Neuronal stem cell (in vitro differentiated cells): ENCODE measurements around the gene RIC1.

Experiments used
- DNase-seq: peaks from one replicate; pipeline ENCODE4 v3.0.0-alpha.2; 2013; ENCODE audit warnings: low spot score
- H2AFZ ChIP-seq: one replicate; pipeline ENCODE4 v1.6.1; 2013; ENCODE audit warnings: mild to moderate bottlenecking, low read length, inconsistent platforms
- H2AK5ac ChIP-seq: 2 replicates; pipeline ENCODE4 v1.6.1; 2013; ENCODE audit warnings: low read depth, mild to moderate bottlenecking, inconsistent platforms, low read length, moderate library complexity, mixed read lengths
- H2BK120ac ChIP-seq: 2 replicates; pipeline ENCODE4 v1.6.1; 2013; ENCODE audit warnings: low read depth, mild to moderate bottlenecking, inconsistent platforms, low read length, moderate library complexity, mixed read lengths
- H2BK12ac ChIP-seq: one replicate; pipeline ENCODE4 v1.6.1; 2013; ENCODE audit warnings: low read length, inconsistent platforms
- H2BK15ac ChIP-seq: 2 replicates; pipeline ENCODE4 v1.6.1; 2013; ENCODE audit warnings: mild to moderate bottlenecking, low read length, inconsistent platforms, mixed read lengths
- H2BK5ac ChIP-seq: one replicate; pipeline ENCODE4 v1.6.1; 2013; ENCODE audit warnings: inconsistent platforms, mild to moderate bottlenecking, low read length, moderate library complexity
- H3K14ac ChIP-seq: one replicate; pipeline ENCODE4 v1.6.1; 2013; ENCODE audit warnings: low read length, inconsistent platforms
- H3K18ac ChIP-seq: 2 replicates; pipeline ENCODE4 v1.6.1; 2013; ENCODE audit warnings: low read length, inconsistent platforms
- H3K23ac ChIP-seq: 2 replicates; pipeline ENCODE4 v1.6.1; 2013; ENCODE audit warnings: low read depth, mild to moderate bottlenecking, mixed read lengths, low read length, inconsistent platforms; ENCODE audit not compliant: poor library complexity
- H3K27ac ChIP-seq: replicated peaks from 3 replicates; pipeline ENCODE4 v1.5.1; 2013; ENCODE audit warnings: low read length, inconsistent platforms
- H3K27me3 ChIP-seq, 3 experiments: 2 replicates each; pipeline ENCODE4 v1.6.1; 2013; ENCODE audit warnings: low read length in 3 of 3, mild to moderate bottlenecking in 2 of 3, inconsistent platforms in 1 of 3, low read depth in 1 of 3, mixed read lengths in 1 of 3, moderate library complexity in 1 of 3; ENCODE audit not compliant: control insufficient read depth in 3 of 3, insufficient read depth in 3 of 3
- H3K36me3 ChIP-seq, 2 donors: replicated peaks in 1 of 2; 2 replicates each; pipeline ENCODE4 v1.6.1; 2013; ENCODE audit warnings: low read length in 2 of 2; ENCODE audit not compliant: control insufficient read depth in 2 of 2, insufficient read depth in 2 of 2
- H3K4ac ChIP-seq: 2 replicates; pipeline ENCODE4 v1.6.1; 2013; ENCODE audit warnings: inconsistent platforms, mild to moderate bottlenecking, low read length, moderate library complexity
- H3K4me1 ChIP-seq, 2 donors: 1 replicate in 1 of 2; 2 replicates in 1 of 2; pipeline ENCODE4 v1.6.1; 2013; ENCODE audit warnings: low read length in 2 of 2, low read depth in 1 of 2; ENCODE audit not compliant: control insufficient read depth in 2 of 2, insufficient read depth in 1 of 2
- H3K4me2 ChIP-seq: one replicate; pipeline ENCODE4 v1.6.1; 2013; ENCODE audit warnings: mild to moderate bottlenecking, low read length, inconsistent platforms; ENCODE audit not compliant: insufficient read depth, poor library complexity, severe bottlenecking
- H3K4me3 ChIP-seq, 2 donors: 2 replicates each; pipeline ENCODE4 v1.5.1; 2013; ENCODE audit warnings: low read length in 2 of 2, mild to moderate bottlenecking in 2 of 2, inconsistent platforms in 1 of 2, moderate library complexity in 1 of 2
- H3K79me1 ChIP-seq: one replicate; pipeline ENCODE4 v1.6.1; 2013; ENCODE audit warnings: low read depth, mild to moderate bottlenecking, inconsistent platforms, low read length, moderate library complexity
- H3K9ac ChIP-seq: one replicate; pipeline ENCODE4 v1.6.1; 2013; ENCODE audit warnings: mild to moderate bottlenecking, low read depth, low read length, inconsistent platforms; ENCODE audit not compliant: poor library complexity
- H3K9me3 ChIP-seq, 2 donors: replicated peaks in 1 of 2; 2 replicates each; pipeline versions ENCODE3 to v1.6.1; 2013; ENCODE audit warnings: low read length in 2 of 2, mild to moderate bottlenecking in 2 of 2, inconsistent platforms in 1 of 2, low read depth in 1 of 2, mixed read lengths in 1 of 2, moderate library complexity in 1 of 2; ENCODE audit not compliant: control insufficient read depth in 2 of 2, insufficient read depth in 1 of 2
- H4K8ac ChIP-seq: one replicate; pipeline ENCODE4 v1.6.1; 2013; ENCODE audit warnings: low read depth, mild to moderate bottlenecking, inconsistent platforms, low read length, moderate library complexity
- H4K91ac ChIP-seq: one replicate; pipeline ENCODE4 v1.6.1; 2013; ENCODE audit warnings: low read length, low read depth, mild to moderate bottlenecking, inconsistent platforms; ENCODE audit not compliant: poor library complexity
- WGBS, 2 donors: extraction: QIAGEN DNeasy Blood & Tissue Kit; methylation state at CpG; one replicate each; pipeline ENCODE4 v1.1.7; 2013; ENCODE audit warnings: missing lambda C conversion rate in 2 of 2, mixed read lengths in 1 of 2; ENCODE audit not compliant: insufficient read length in 2 of 2, insufficient replicate concordance in 1 of 2; ENCODE audit errors: extremely low coverage in 2 of 2; 5-methylcytosine and 5-hydroxymethylcytosine counted together

RIC1 gene

GRCh38 chr9:5612185-5612530, 16.7 kb upstream of the RIC1 start:
- DNase-seq: no peak

GRCh38 chr9:5614192-5614591, 14.7 kb upstream of the RIC1 start:
- Histone ChIP-seq H3K79me1 (no peaks in the 10 kb centered on the region), H2BK15ac (no peak overlapping the region), H3K23ac (no peak overlapping the region), H3K9ac (no peak overlapping the region), H2BK12ac (no peak overlapping the region), H3K4me3 (no peak overlapping the region), H4K91ac (no peak overlapping the region), H2AK5ac (no peak overlapping the region), H3K27ac (no peak overlapping the region), H3K9me3 (no peaks in the 10 kb centered on the region), H2BK5ac (no peak overlapping the region), H3K27me3 (no peaks in the 10 kb centered on the region), H3K18ac (no peak overlapping the region), H3K36me3 (no peaks in the 10 kb centered on the region), H4K8ac (no peak overlapping the region), H3K4me1 (no peaks in the 10 kb centered on the region), H3K4me2 (no peak overlapping the region), H3K14ac (no peak overlapping the region), H2BK120ac (no peak overlapping the region), H3K4ac (no peak overlapping the region), H2AFZ (no peak overlapping the region)
- no peak for DNase-seq
- no CpG with 5 or more reads among the region's 4 CpGs for WGBS, 2 donors

More at GRCh38 chr9:5612185-5612530, 16.7 kb upstream of the RIC1 start:
- Histone ChIP-seq H2BK15ac (no peak overlapping the region), H2AK5ac (no peak overlapping the region), H2BK12ac (no peak overlapping the region), H3K9me3 (no peaks in the 10 kb centered on the region), H3K4ac (no peak overlapping the region), H2BK120ac (no peak overlapping the region), H3K36me3 (no peaks in the 10 kb centered on the region), H3K23ac (no peak overlapping the region), H3K4me2 (no peak overlapping the region), H3K27ac (no peak overlapping the region), H3K4me3 (no peak overlapping the region), H4K8ac (no peak overlapping the region), H3K14ac (no peak overlapping the region), H3K27me3 (no peaks in the 10 kb centered on the region), H3K9ac (no peak overlapping the region), H4K91ac (no peak overlapping the region), H2AFZ (no peak overlapping the region), H3K4me1 (no peaks in the 10 kb centered on the region), H2BK5ac (no peak overlapping the region), H3K18ac (no peak overlapping the region), H3K79me1 (no peaks in the 10 kb centered on the region)

DNA sequence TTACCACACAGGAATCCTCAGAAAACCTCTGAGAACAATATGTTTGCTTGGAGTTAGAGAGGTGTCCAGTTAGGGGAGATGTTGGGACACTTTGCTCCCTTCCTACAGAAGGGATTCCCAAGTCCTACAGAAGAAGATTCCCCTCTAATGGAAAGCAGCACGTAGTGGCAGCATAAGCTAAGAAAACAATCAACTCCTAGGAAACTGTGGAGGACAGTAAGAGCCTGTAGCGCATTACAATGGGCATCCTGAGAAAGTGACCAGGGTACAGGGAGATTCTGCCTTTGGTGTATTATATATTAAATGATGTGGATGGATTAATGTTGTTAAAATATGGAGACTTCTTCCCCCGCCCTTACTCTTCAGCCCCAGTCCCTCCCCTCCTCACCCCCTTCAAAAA, 13.9 kb upstream of the RIC1 start:
- H3K9me3 ChIP-seq: no peaks in the 10 kb centered on the region
- H3K79me1 ChIP-seq: no peaks in the 10 kb centered on the region
- H3K18ac ChIP-seq: no peak overlapping the region
- H3K4me1 ChIP-seq: no peaks in the 10 kb centered on the region
- H3K4me3 ChIP-seq: no peak overlapping the region
- no CpG with 5 or more reads among the region's 3 CpGs for WGBS, 2 donors
- DNase-seq: no peak
- H3K27me3 ChIP-seq: no peaks in the 10 kb centered on the region
- no peak overlapping the region for H2BK15ac ChIP-seq
- H3K23ac ChIP-seq: no peak overlapping the region
- H3K27ac ChIP-seq: no peak overlapping the region
- H3K36me3 ChIP-seq: no peaks in the 10 kb centered on the region
- H3K4ac ChIP-seq: no peak overlapping the region
- H4K91ac ChIP-seq: no peak overlapping the region
- H2BK120ac ChIP-seq: no peak overlapping the region
- H3K9ac ChIP-seq: no peak overlapping the region
- H3K14ac ChIP-seq: no peak overlapping the region
- no peak overlapping the region for H3K4me2 ChIP-seq
- no peak overlapping the region for H2AFZ ChIP-seq
- no peak overlapping the region for H4K8ac ChIP-seq
- H2AK5ac ChIP-seq: no peak overlapping the region
- H2BK5ac ChIP-seq: no peak overlapping the region
- no peak overlapping the region for H2BK12ac ChIP-seq

DNA sequence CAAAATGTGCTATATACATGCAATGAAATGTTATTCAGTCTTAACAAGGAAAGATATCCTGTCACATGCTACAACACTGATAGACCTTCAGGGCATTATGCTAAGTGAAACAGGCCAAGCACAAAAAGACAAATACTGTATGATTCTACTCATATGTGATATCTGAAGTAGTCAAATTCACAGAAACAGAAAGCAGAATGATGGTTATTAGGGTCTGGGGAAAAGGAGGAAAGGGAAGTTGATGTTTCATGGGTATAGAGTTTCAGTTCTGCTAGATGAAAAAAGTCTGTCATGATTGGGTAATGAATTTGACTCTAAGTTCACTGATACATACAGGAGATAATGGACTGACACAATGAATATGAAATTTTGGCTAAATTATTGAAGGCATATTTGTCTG, 11.2 kb upstream of the RIC1 start:
- H3K9ac ChIP-seq: no peak overlapping the region
- no peak overlapping the region for H3K14ac ChIP-seq
- no peak overlapping the region for H2BK15ac ChIP-seq
- H3K4me1 ChIP-seq: no peaks in the 10 kb centered on the region
- H4K91ac ChIP-seq: no peak overlapping the region
- no peak overlapping the region for H3K4me2 ChIP-seq
- no peak overlapping the region for H3K4ac ChIP-seq
- no peak overlapping the region for H3K27ac ChIP-seq
- H2BK120ac ChIP-seq: no peak overlapping the region
- H2AFZ ChIP-seq: no peak overlapping the region
- no peak for DNase-seq
- H3K4me3 ChIP-seq: no peak overlapping the region
- H2AK5ac ChIP-seq: no peak overlapping the region
- H3K27me3 ChIP-seq: no peaks in the 10 kb centered on the region
- H2BK12ac ChIP-seq: no peak overlapping the region
- no peak overlapping the region for H3K23ac ChIP-seq
- no peaks in the 10 kb centered on the region for H3K36me3 ChIP-seq
- no peak overlapping the region for H2BK5ac ChIP-seq
- H3K79me1 ChIP-seq: no peaks in the 10 kb centered on the region
- no peaks in the 10 kb centered on the region for H3K9me3 ChIP-seq
- H4K8ac ChIP-seq: no peak overlapping the region
- H3K18ac ChIP-seq: no peak overlapping the region
